Measurements from ENCODE around the gene YTHDF1. TPM values are rescaled to one million over a fixed set of nuclear protein-coding genes. Genes with fewer than 3 reads are reported as not detected.
A peak's percentile ranks its signal among the peaks of the same experiment; 100 is the strongest.

The YTHDF1 gene
- polyA plus RNA-seq, 2 of the 4 experiments (the other 2 are of a cell fraction), result 31.8 to 37.9 TPM

DNA sequence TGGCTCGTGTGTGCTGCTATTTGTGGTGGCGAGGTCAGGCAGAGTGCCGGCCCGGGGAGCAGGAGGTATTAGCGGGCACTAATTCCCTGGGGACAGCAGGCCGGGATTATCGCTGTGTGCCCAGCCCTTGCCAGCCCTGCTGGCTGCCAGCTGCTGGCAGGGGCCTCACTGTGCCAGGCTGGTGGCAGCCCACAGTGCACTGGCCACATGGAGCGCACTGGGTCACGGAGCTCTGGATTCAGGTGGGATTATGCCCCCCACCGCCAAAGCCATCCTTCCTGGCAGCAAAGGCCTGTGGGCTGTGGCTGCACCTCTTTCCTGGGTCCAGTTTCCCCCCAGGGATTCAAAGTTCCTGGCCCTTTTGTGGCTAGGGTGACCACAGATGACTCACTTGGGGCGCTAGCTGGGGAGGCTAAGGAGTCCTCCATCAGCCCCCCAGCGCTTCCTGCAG, 59.7 kb downstream of the YTHDF1 start (continued):
- TF ChIP-seq, protein P1, sequence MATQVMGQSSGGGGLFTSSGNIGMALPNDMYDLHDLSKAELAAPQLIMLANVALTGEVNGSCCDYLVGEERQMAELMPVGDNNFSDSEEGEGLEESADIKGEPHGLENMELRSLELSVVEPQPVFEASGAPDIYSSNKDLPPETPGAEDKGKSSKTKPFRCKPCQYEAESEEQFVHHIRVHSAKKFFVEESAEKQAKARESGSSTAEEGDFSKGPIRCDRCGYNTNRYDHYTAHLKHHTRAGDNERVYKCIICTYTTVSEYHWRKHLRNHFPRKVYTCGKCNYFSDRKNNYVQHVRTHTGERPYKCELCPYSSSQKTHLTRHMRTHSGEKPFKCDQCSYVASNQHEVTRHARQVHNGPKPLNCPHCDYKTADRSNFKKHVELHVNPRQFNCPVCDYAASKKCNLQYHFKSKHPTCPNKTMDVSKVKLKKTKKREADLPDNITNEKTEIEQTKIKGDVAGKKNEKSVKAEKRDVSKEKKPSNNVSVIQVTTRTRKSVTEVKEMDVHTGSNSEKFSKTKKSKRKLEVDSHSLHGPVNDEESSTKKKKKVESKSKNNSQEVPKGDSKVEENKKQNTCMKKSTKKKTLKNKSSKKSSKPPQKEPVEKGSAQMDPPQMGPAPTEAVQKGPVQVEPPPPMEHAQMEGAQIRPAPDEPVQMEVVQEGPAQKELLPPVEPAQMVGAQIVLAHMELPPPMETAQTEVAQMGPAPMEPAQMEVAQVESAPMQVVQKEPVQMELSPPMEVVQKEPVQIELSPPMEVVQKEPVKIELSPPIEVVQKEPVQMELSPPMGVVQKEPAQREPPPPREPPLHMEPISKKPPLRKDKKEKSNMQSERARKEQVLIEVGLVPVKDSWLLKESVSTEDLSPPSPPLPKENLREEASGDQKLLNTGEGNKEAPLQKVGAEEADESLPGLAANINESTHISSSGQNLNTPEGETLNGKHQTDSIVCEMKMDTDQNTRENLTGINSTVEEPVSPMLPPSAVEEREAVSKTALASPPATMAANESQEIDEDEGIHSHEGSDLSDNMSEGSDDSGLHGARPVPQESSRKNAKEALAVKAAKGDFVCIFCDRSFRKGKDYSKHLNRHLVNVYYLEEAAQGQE (IDR thresholded peaks at IDR 0.05), result no peak
- no peak for TF ChIP-seq ZC3H11A (IDR thresholded peaks at IDR 0.05)
- no peak for TF ChIP-seq RAD21 (conservative IDR thresholded peaks at IDR 0.05 in 1 of 2, IDR thresholded peaks at IDR 0.05 in 1 of 2)
- TF ChIP-seq EP300 (IDR thresholded peaks at IDR 0.05), result no peak
- no peak for TF ChIP-seq CHD4 (IDR thresholded peaks at IDR 0.05; ENCODE audit: borderline replicate concordance)
- no peak for TF ChIP-seq KDM5A (IDR thresholded peaks at IDR 0.05)
- no peak for TF ChIP-seq TP53 (CRISPR knock-in tag; IDR thresholded peaks at IDR 0.05)
- no peak for TF ChIP-seq CHD2 (IDR thresholded peaks at IDR 0.05; ENCODE audit: low read length, partially characterized antibody)
- TF ChIP-seq HOXA7 (CRISPR knock-in tag; IDR thresholded peaks at IDR 0.05), result no peak
- TF ChIP-seq EHMT2 (IDR thresholded peaks at IDR 0.05; ENCODE audit: low read depth), result no peak
- TF ChIP-seq, protein P2, sequence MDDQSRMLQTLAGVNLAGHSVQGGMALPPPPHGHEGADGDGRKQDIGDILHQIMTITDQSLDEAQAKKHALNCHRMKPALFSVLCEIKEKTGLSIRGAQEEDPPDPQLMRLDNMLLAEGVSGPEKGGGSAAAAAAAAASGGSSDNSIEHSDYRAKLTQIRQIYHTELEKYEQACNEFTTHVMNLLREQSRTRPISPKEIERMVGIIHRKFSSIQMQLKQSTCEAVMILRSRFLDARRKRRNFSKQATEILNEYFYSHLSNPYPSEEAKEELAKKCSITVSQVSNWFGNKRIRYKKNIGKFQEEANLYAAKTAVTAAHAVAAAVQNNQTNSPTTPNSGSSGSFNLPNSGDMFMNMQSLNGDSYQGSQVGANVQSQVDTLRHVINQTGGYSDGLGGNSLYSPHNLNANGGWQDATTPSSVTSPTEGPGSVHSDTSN (IDR thresholded peaks at IDR 0.05), result no peak
- TF ChIP-seq, protein P3, sequence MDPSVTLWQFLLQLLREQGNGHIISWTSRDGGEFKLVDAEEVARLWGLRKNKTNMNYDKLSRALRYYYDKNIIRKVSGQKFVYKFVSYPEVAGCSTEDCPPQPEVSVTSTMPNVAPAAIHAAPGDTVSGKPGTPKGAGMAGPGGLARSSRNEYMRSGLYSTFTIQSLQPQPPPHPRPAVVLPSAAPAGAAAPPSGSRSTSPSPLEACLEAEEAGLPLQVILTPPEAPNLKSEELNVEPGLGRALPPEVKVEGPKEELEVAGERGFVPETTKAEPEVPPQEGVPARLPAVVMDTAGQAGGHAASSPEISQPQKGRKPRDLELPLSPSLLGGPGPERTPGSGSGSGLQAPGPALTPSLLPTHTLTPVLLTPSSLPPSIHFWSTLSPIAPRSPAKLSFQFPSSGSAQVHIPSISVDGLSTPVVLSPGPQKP (IDR thresholded peaks at IDR 0.05; ENCODE audit: low read depth, low read length), result no peak

DNA sequence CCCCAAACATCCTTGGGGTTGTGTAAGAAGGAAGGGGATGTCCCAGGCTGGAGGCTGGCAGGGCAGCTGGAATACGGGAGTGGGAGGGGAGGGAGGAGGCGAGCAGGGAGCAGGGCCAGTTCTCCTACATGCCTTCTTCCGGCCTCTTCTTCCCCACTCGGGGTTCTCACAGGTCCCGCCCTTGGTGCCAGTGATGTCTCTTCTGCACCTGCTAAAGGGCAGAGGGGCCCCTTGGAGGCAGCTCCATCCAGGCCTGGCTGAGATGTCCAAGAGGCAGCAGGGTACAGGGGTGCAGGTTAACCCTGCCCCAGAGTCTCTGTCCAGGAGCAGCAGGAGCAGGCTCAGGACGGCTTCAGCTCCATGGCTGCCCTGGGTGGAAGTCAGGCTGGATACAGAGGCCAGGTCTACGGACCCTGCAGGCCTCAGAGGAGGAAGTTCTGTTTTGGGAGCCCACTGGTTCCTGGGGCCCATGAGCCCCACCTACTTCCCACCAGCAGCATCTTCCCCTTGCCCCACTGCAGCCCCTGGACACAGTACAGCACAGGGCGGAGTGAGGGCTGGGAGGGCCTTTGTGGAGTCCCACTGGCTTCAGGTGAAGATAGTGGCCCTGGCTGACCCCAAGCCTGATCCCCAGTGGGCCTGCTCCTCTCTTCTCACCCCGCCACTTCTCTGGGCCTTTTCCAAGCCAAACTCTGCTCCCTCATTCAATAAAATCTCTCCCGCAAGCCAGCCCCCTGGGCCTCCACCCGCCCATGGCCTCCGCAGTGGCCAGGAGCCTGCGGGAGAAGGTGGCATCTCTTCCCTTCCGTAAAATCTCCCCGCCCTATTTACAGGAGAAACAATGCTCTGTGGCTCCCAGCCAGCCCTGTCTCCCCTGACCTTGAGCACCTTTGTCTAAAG, 60.4 kb downstream of the YTHDF1 start:
- Histone ChIP-seq H3K27ac (no peak overlapping the region), H3K4me2 (no peak overlapping the region), H3K4me1 (no peaks in the 10 kb centered on the region), H3K9me3 (no peaks in the 10 kb centered on the region), H3K4me3 (no peak overlapping the region)
- CTCF ChIA-PET, result interaction anchor here (0.7 to 1.5 kb wide), 3 partner anchors 16 to 185 kb away, joined by 3 read pairs; no protein-coding TSS in a partner anchor
- WGBS (ENCODE audit: missing lambda C conversion rate), result 72% methylated on average over 14 of the region's 15 CpGs
- no peak for FAIRE-seq
- POLR2A ChIA-PET, result no interaction called here
- ATAC-seq, result peak in 1 of 2 experiments; percentile 37; a peak in 3 of 6 replicates
- no peak for TF ChIP-seq PHF8 (IDR thresholded peaks at IDR 0.05; ENCODE audit: borderline replicate concordance, low read depth)
- TF ChIP-seq ZC3H11A (IDR thresholded peaks at IDR 0.05), result no peak
- TF ChIP-seq CHD2 (IDR thresholded peaks at IDR 0.05; ENCODE audit: low read length, partially characterized antibody), result no peak
- TF ChIP-seq ESRRA (IDR thresholded peaks at IDR 0.05; ENCODE audit: borderline replicate concordance, low read length), result no peak
- no peak for TF ChIP-seq CHD4 (IDR thresholded peaks at IDR 0.05; ENCODE audit: borderline replicate concordance)
- no peak for TF ChIP-seq ZNF302 (CRISPR knock-in tag; IDR thresholded peaks at IDR 0.05)
- no peak for TF ChIP-seq RCOR1 (IDR thresholded peaks at IDR 0.05; ENCODE audit: low read depth, low read length)
- TF ChIP-seq POLR2A (IDR thresholded peaks at IDR 0.05; ENCODE audit: low read length), result no peak
- TF ChIP-seq, protein P2 (IDR thresholded peaks at IDR 0.05), result no peak
- no peak for TF ChIP-seq TP53 (CRISPR knock-in tag; IDR thresholded peaks at IDR 0.05)
- TF ChIP-seq BHLHE40 (IDR thresholded peaks at IDR 0.05; ENCODE audit: low read depth, low read length), result no peak
- TF ChIP-seq, protein P3 (IDR thresholded peaks at IDR 0.05; ENCODE audit: low read depth, low read length), result no peak
- TF ChIP-seq CBX2 (IDR thresholded peaks at IDR 0.05; ENCODE audit: borderline replicate concordance, low read depth), result no peak
- TF ChIP-seq RNF2 (IDR thresholded peaks at IDR 0.05; ENCODE audit: borderline replicate concordance, low read depth), result no peak
- TF ChIP-seq EHF (CRISPR knock-in tag; IDR thresholded peaks at IDR 0.05), result no peak
- no peak for TF ChIP-seq RARB (CRISPR knock-in tag; IDR thresholded peaks at IDR 0.05)
- no peak for TF ChIP-seq JUN (IDR thresholded peaks at IDR 0.05)
- DNase-seq (ENCODE audit: low read depth in 1 of 2, low spot score in 1 of 2), result no peak
